Neural cell (in vitro differentiated cells): ENCODE results near the gene NELL1. TPM values are rescaled to one million over a fixed set of nuclear protein-coding genes. Genes with fewer than 3 reads are reported as not detected.

ENCODE experiments used
- H2AFZ ChIP-seq: fragments of 200-600, 300-800 bp; sonication (generic), shearing (Covaris generic); 2 replicates; pipeline ENCODE4 v1.6.0; 2014; ENCODE audit warnings: low read depth, mild to moderate bottlenecking, antibody characterized with exemption, low read length, moderate library complexity
- H3F3A ChIP-seq: fragments of 200-600 bp; shearing (Covaris generic); 2 replicates; pipeline ENCODE4 v1.6.1; 2016; ENCODE audit warnings: mild to moderate bottlenecking, moderate library complexity, mixed read lengths, antibody characterized with exemption, low read length; ENCODE audit not compliant: insufficient read depth, poor library complexity, severe bottlenecking
- H3K27ac ChIP-seq: fragments of 200-600, 300-800 bp; sonication (generic), shearing (Covaris generic); 2 replicates; pipeline ENCODE4 v1.5.1; 2014; ENCODE audit warnings: mild to moderate bottlenecking, low read length, moderate library complexity
- H3K27me3 ChIP-seq: fragments of 300-800, 200-600 bp; sonication (generic), shearing (Covaris generic); 2 replicates; pipeline ENCODE4 v1.6.0; 2014; ENCODE audit warnings: mild to moderate bottlenecking, low read depth, low read length, moderate library complexity; ENCODE audit not compliant: insufficient read depth
- H3K36me3 ChIP-seq: fragments of 300-800, 200-600 bp; sonication (generic), shearing (Covaris generic); 2 replicates; pipeline ENCODE4 v1.5.1; 2014; ENCODE audit warnings: mild to moderate bottlenecking, antibody characterized with exemption, low read length, moderate library complexity; ENCODE audit not compliant: insufficient read depth
- H3K4me2 ChIP-seq: fragments of 300-800, 200-600 bp; sonication (generic), shearing (Covaris generic); 2 replicates; pipeline ENCODE4 v1.6.0; 2014; ENCODE audit warnings: mild to moderate bottlenecking, low read length
- H3K4me3 ChIP-seq: fragments of 300-800, 200-600 bp; sonication (generic), shearing (Covaris generic); 2 replicates; pipeline ENCODE4 v1.5.1; 2014; ENCODE audit warnings: mild to moderate bottlenecking, low read length, moderate library complexity
- H3K79me2 ChIP-seq: fragments of 200-600 bp; shearing (Covaris generic); replicated peaks from 2 replicates; pipeline ENCODE4 v1.6.0; 2014; ENCODE audit warnings: mild to moderate bottlenecking, low read length, moderate library complexity; ENCODE audit not compliant: insufficient read depth
- H3K9ac ChIP-seq: fragments of 300-800, 200-600 bp; sonication (generic), shearing (Covaris generic); 2 replicates; pipeline ENCODE4 v1.6.1; 2016; ENCODE audit warnings: mild to moderate bottlenecking, low read length, mixed read lengths
- H3K9me2 ChIP-seq: fragments of 200-600 bp; shearing (Covaris generic); 2 replicates; pipeline ENCODE4 v1.6.1; 2016; ENCODE audit warnings: mild to moderate bottlenecking, low read length, mixed read lengths; ENCODE audit not compliant: insufficient read depth
- H3K9me3 ChIP-seq: fragments of 200-600, 300-800 bp; sonication (generic), shearing (Covaris generic); 2 replicates; pipeline ENCODE4 v1.6.1; 2016; ENCODE audit warnings: mild to moderate bottlenecking, mixed run types, low read length, moderate library complexity, mixed read lengths
- H4K20me1 ChIP-seq: fragments of 200-600 bp; shearing (Covaris generic); 2 replicates; pipeline ENCODE4 v1.6.1; 2016; ENCODE audit warnings: mild to moderate bottlenecking, mixed run types; ENCODE audit not compliant: insufficient read depth
- CTCF ChIP-seq: fragments of 450-650 bp; IDR thresholded peaks from 2 replicates; pipeline ENCODE4 v1.5.1; 2014; ENCODE audit warnings: antibody characterized with exemption, mild to moderate bottlenecking, moderate library complexity; ENCODE audit not compliant: poor library complexity, severe bottlenecking
- EP300 ChIP-seq: fragments of 450-650 bp; conservative IDR thresholded peaks from 2 replicates; pipeline ENCODE4 v1.6.1; 2014; ENCODE audit warnings: antibody characterized with exemption, mild to moderate bottlenecking, moderate library complexity; ENCODE audit not compliant: poor library complexity, severe bottlenecking
- EZH2 ChIP-seq: fragments of 200-600, 300-800 bp; shearing (Covaris generic), sonication (generic); IDR thresholded peaks from 2 replicates; pipeline ENCODE4 v1.6.1; 2014; ENCODE audit warnings: antibody characterized with exemption, low read length, borderline replicate concordance, mild to moderate bottlenecking; ENCODE audit not compliant: insufficient read depth, poor library complexity, severe bottlenecking
- MXI1 ChIP-seq: fragments of 450-650 bp; conservative IDR thresholded peaks from 2 replicates; pipeline ENCODE4 v1.6.1; 2014; ENCODE audit warnings: antibody characterized with exemption, mild to moderate bottlenecking; ENCODE audit not compliant: poor library complexity, severe bottlenecking
- POLR2AphosphoS5 ChIP-seq: IDR thresholded peaks from 2 replicates; pipeline ENCODE4 v1.6.1; 2012
- RAD21 ChIP-seq: fragments of 450-650 bp; conservative IDR thresholded peaks from 2 replicates; pipeline ENCODE4 v1.6.1; 2014; ENCODE audit warnings: antibody characterized with exemption, mild to moderate bottlenecking, moderate library complexity
- REST ChIP-seq: IDR thresholded peaks from 2 replicates; pipeline ENCODE4 v1.6.1; 2012; ENCODE audit warnings: borderline replicate concordance
- SMC3 ChIP-seq: fragments of 450-650 bp; conservative IDR thresholded peaks from 2 replicates; pipeline ENCODE4 v1.6.1; 2014; ENCODE audit warnings: antibody characterized with exemption, mild to moderate bottlenecking, moderate library complexity; ENCODE audit not compliant: poor library complexity
- TAF1 ChIP-seq: IDR thresholded peaks from 2 replicates; pipeline ENCODE4 v1.6.1; 2012; ENCODE audit warnings: low read depth
- polyA plus RNA-seq: library from polyadenylated mRNA; depleted of rRNA; stranded (reverse); fragments of >200 nt; gene quantifications from 2 replicates; pipeline ENCODE4 v1.2.3, GENCODE V29; 2014

Gene NELL1
- polyA plus RNA-seq, 1 donor from 2014 or later = 70.4 TPM

- Histone ChIP-seq H3K9ac (no peak overlapping the region), H3K9me3 (no peaks in the 10 kb centered on the region), H3K36me3 (no peaks in the 10 kb centered on the region), H4K20me1 (no peaks in the 10 kb centered on the region), H3F3A (no peaks in the 10 kb centered on the region), H3K9me2 (no peaks in the 10 kb centered on the region), H3K4me2 (no peak overlapping the region), H2AFZ (no peak overlapping the region), H3K27me3 (no peaks in the 10 kb centered on the region), H3K27ac (no peak overlapping the region), H3K79me2 (no peaks in the 10 kb centered on the region), H3K4me3 (no peak overlapping the region)
- TF ChIP-seq POLR2AphosphoS5 (no peak), REST (no peak), TAF1 (no peak), EZH2 (no peak), RAD21 (no peak), EP300 (no peak), SMC3 (no peak), CTCF (no peak), MXI1 (no peak)
These were observed 440.0 kb downstream of the NELL1 start for GRCh38 chr11:21109341-21109740.

- TF ChIP-seq MXI1 (no peak), EZH2 (no peak), CTCF (no peak), RAD21 (no peak)
- no peak overlapping the region for H3K4me3 ChIP-seq
- H3F3A ChIP-seq = no peaks in the 10 kb centered on the region
- no peak overlapping the region for H3K4me2 ChIP-seq
- H3K9me2 ChIP-seq = no peaks in the 10 kb centered on the region
- no peaks in the 10 kb centered on the region for H3K9me3 ChIP-seq
- no peaks in the 10 kb centered on the region for H3K27me3 ChIP-seq
- H2AFZ ChIP-seq = no peak overlapping the region
- no peak overlapping the region for H3K9ac ChIP-seq
- H3K27ac ChIP-seq = no peak overlapping the region
- H3K79me2 ChIP-seq = no peaks in the 10 kb centered on the region
- no peaks in the 10 kb centered on the region for H4K20me1 ChIP-seq
- H3K36me3 ChIP-seq = no peaks in the 10 kb centered on the region
These were observed 441.0 kb downstream of the NELL1 start for GRCh38 chr11:21110415-21110814.
